GM19193 (cell line): ENCODE results near the gene HPS5.

ENCODE experiments used
- POLR2A ChIP-seq: IDR thresholded peaks from 4 replicates; pipeline ENCODE4 v1.6.1; 2011; ENCODE audit not compliant: insufficient read depth, insufficient read length; ENCODE audit errors: extremely low read depth

HPS5 gene

DNA sequence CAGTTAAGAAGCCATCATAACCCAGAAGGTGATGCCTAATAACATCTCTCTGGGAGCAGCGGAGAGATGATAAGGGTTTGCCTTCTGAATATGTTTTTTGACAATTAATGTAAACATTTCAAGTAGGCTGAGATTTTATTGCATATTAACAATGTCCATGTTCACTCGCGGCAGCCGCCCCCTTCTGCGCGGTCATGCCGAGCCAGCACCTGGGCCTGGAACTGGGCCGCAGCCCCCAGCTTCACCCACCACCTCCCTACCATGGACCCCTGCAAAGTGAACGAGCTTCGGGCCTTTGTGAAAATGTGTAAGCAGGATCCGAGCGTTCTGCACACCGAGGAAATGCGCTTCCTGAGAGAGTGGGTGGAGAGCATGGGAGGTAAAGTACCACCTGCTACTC, 60.2 kb downstream of the HPS5 start:
- no peak for TF ChIP-seq POLR2A

DNA sequence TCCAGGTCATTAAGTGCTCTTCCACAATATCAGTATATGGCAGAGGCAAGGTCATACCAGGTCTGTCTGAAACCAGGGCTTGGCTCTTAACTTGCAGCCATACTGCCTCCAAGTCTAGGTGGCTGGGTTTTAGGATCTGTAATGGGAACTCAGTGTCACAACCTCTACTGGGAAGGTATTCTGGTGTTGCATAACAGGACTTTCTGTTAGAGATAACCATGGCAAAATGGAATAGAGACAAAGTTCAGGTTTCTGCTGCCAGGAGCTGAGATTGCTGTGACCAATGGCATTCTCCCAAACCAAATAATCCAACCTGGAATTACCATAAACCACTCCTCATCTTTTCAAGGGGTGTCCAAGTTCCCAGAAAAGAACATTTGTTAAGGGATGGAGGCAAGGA, 62.7 kb downstream of the HPS5 start:
- no peak for TF ChIP-seq POLR2A

DNA sequence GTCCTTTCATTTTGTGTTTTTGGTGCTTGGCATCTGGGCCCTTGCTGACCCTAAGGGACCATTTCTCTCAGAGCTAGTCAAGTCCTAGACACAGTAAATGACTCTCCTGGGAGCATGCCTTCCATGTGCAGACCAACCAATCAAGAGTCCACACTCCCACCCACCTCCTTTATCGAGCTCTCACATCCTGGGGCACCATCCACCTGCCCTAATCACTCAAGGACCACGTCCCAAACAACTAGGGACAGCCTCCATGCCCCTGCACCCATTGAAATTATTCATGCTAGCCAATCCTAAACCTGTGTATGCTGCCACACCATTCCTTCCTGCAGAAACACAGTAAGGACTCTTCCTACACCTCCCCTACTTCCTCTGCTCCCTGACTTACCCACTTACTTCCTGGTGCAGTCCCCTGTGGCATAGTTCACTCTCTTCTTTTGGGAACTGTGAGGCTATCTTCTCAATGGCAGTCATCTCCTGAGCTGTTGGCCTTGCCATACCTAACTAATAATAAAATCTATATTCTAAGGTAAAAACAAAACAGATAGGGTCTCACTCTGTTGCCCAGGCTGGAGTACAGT, 67.1 kb downstream of the HPS5 start:
- no peak for TF ChIP-seq POLR2A

DNA sequence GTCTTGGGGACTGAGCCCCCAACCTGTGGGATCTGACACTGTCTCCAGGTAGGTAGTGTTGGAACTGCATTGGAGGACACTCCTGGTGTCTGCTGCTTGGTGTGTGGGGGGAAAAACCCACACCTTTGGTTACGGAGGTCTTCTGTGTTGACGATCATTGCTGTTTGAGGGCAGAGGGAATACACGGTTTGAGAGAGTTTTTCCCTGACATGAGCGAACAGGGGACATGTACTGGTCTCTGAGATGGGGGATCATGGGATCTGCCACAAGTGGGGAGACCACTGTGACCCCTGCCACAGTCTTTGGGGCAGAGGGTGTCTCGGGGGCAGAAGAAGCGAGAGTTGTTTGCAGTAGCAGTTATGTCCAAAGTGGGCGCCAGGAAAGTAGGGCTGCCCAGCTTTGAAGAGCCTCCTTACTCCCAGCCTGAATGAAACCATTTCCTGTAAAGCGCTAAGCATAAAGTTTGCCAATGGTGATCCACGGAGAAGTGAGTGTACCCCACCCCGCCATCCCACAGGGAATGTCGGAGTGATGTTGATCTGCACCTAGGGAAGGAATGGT, 68.1 kb downstream of the HPS5 start:
- no peak for TF ChIP-seq POLR2A

DNA sequence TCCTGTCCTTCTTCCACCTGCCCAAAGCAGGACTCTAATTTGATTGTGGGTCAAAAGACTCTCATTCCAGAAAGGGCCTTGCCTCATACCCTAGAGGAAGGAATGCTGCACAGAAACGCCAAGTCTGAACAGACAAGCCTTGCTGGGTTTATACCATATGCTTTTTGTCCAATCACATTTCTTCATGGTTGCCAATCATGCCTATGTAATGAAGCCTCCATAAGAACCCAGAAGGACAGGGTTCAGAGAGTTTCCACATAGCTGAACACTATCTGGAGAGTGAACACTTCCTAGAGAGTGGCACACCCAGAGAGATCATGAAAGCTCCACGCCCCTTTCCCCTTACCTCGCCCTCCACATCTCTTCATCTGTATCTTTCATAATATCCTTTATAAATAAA, 68.7 kb downstream of the HPS5 start:
- no peak for TF ChIP-seq POLR2A

DNA sequence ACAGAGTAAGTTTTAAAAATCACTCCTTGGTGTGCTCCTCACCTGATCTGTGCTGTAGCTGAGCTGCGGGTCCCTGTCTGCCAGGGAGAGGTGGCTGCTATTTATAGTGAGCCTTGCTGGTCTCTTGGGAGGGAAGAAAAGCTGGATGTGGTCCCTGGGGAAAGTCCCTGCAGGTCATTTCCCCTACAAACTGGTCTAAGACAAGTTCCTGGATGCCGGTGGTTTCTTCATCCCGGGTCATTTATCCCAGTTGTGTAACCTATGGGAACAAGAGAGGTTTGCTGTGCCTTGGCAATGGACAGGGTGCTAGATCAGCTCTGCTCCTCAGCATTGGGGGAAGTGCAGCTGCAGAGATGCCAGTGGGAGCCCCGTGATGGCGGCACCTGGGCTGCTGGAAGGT, 73.4 kb downstream of the HPS5 start, which contains the start of gene SAA2:
SAA2 (minus strand) TSS at position 108 of the 400 bp plus-strand sequence. CDS start 657 bp downstream, outside the sequence.
- no peak for TF ChIP-seq POLR2A

DNA sequence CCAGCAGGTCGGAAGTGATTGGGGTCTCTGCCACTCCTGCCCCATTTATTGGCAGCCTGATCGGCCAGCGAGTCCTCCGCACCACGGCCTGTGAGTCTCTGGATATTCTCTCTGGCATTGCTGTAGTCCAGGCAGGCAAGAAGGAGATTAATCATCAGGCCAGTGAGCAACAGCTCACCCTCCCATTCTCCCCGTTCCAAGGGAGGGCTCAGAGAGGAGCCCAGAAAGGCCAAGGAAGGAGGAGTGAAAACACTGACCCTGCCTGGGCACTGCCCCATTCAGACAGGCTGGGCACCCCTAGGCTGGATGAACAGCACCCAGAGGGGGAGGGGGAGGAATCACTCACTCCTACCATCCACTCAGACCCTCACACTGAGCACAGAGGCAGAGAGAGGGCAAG, 76.5 kb downstream of the HPS5 start:
- no peak for TF ChIP-seq POLR2A

DNA sequence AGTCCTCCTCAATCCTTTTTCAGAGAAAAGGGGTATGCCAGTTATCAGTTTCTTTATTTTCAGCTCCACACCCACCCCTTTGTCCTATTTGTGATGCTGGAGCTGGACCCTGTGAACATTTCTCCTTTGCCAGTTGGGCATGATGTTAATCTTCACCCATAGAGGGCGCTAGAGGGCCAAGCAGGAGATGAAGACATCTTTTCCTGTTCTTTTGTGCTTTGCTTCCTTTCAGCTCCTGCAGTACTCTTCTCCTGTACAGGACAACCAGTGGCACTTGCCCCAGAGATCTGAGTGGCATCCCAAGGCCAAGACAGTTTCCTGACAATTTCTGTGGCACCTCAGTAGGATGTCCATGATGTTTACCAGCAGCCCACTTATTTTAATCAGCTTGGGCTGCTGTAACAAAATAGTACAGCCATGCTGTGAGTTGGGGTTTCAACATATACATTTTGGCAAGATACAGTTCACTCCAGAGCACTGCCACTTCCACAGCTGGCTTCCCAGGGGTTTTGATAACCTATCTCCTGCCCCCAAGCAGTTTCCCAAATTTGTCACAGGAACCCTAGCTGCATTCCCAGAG, 78.1 kb downstream of the HPS5 start:
- no peak for TF ChIP-seq POLR2A

DNA sequence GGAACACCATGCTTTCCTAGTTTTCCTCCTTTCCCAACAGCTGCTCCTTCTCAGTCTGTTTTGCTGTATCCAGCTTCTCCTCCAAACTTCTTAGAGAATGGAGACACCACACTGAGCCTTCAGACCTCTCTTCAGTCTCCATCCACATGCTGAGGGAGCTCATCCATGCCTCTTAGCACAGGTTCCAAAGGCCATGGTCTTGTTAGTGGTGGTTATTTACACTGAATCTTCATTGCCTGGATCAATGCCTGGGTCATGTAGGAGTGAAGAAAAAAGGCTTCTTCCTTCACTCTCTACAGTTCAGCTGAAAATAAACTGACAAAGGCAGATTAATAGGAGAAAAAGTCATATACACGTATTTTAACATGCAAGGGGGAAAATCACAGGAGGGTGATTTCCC, 82.3 kb downstream of the HPS5 start:
- no peak for TF ChIP-seq POLR2A

DNA sequence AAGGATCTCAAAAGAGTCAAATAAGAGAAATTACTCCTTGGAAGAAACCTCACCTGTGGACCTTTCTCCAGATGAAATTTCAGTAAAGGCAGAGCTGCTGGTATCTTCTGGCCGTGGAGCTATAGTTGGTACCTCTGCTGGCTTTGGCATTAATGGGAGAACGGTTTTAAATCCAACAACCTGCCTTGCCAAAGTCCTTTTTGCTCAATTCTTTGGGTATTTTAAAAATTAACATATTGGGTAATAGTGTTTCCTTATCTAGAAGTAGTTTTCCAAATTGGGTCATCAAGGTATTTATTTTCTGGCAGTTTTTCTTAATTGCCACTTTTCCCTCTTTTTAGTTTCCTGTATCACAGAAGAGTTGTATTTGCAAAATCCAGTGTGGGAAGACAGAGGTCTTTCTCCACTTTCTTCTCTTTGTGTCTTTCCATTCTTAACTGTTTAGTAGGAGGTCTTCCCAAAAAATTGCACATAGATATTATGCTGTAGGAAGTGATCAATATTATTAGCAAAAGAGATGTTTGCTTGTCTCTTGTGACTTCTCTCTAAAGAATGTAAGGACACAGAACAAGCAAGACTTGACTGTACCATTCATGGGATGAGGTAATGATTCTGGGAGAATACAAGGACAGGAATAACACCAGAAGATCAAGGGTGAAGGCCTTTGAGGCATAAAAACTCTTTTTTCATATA, 85.1 kb downstream of the HPS5 start, which contains the start of gene SAA4:
SAA4 (minus strand) TSS at position 139 of the 693 bp plus-strand sequence. CDS start 876 bp downstream, outside the sequence.
- no peak for TF ChIP-seq POLR2A

DNA sequence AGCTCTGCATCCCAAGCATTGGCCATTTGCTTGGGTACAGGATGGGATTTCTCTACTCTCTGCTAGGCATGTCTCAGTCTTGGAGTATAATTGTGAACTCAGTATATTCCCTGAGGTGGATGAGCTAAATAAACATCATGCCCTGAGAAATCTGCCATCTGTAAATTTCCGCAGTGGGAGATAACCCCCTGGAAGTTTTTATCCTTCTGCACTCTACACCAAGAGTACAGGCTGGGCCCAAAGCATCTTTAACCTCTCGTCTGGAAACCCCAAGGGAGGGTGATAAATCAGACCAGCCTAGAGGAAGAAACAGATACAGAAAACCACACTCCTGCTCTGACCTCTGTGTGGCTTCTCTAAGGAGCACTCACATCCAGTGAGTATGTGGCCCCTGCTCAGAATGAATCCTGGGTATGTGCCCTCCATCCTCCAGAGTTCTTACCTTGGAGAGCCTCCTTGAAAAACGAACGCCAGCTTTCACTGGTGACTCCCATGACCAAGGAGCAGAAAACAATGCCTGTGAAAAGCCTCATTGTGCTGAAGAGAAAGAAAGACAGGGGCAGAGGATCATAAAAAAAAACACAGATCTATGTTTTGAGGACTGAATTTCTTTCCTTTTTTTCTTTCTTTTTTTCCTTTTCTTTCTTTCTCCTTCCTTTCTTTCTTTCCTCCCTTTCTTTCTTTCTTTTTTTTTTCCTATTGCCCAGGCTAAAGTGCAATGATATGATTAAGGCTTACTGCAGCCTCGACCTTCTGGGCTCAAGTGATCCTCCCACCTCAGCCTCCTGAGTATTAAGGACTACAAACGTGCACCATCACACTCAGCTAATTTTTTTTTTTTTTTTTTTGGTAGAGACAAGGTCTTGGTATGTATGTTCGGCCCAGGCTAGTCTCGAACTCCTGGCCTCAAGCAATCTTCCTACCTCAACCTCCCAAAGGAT, 86.3 kb downstream of the HPS5 start:
- no peak for TF ChIP-seq POLR2A

DNA sequence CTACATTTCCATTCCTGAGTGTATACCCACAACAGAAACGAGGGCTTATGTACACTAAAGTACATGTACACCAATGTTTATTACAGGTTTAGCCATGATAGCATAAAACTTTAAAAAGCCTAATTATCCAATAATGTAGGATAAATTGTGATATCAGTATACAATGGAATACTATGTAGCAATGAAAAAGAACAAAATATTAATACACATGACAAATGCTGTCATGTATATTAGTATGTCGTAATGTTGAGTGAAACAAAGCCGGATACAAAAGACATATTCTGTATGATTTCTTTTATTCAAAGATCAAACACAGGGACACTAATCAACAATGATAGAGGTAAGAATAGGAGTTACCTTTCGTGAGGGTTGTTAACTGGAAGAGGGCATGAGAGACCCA, 88.0 kb downstream of the HPS5 start:
- TF ChIP-seq POLR2A: no peak

DNA sequence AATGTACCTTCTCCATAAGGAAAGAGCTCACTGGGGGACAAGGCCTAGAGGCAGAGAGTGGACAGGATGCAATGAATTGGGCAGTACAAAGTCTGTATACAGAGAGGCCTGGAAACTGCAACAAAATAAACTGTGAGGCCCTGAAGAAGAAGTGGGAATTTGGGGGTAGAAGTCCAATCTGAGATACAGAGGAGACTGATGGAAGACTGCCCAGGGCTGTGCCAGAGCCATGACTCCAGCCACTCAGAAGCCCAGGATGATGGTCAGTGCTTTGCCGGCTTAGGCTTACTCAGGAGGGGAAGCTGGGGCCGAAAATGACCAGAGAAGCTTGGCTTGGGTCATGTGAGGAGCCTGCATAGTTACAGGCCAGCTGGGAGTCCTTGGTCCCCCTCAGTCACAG, 91.1 kb downstream of the HPS5 start:
- TF ChIP-seq POLR2A: no peak

DNA sequence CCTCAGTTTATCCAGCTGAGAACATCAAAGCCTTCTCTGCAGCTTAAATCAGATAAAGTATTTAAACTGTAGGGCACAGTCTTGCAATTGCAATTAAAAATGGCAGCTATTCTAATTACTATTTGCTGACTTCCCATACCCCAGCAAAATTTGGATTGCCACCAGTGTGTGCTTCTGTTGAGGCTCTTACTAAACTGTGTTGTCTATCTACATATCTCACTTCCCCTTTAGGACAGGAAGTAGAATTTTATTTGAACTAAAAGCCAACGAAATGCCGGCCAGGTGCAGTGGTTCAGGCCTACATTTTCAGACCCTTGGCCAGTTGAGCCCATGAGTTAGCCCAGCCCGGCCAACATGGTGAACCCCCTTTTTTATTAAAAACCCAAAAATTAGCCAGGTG, 92.4 kb downstream of the HPS5 start:
- no peak for TF ChIP-seq POLR2A
